ENCODE measurements around the gene PDE10A.
"Not testable (repeated sequence)": the region's sequence is repeated elsewhere in the genome, so short reads cannot be mapped to it uniquely, and the experiment has no call there.

The PDE10A gene

GRCh38 chr6:165519316-165519715, 143.7 kb downstream of the PDE10A start:
- ATAC-seq = no peak

GRCh38 chr6:165515963-165516624, 146.9 kb downstream of the PDE10A start:
- ATAC-seq = no peak

GRCh38 chr6:165514621-165515020, 148.4 kb downstream of the PDE10A start:
- ATAC-seq = no peak

GRCh38 chr6:165511807-165512206, 151.2 kb downstream of the PDE10A start:
- no peak for ATAC-seq

- ATAC-seq = no peak
Observed at GRCh38 chr6:165508321-165508869, 154.6 kb downstream of the PDE10A start.

GRCh38 chr6:165506657-165507056, 156.4 kb downstream of the PDE10A start:
- no peak for ATAC-seq

- not testable (repeated sequence) for ATAC-seq
Observed at GRCh38 chr6:165500214-165500907, 162.7 kb downstream of the PDE10A start.

GRCh38 chr6:165497472-165497871, 165.6 kb downstream of the PDE10A start:
- no peak for ATAC-seq

- ATAC-seq = no peak
Observed at GRCh38 chr6:165488624-165489295, 174.3 kb downstream of the PDE10A start.

GRCh38 chr6:165487950-165488349, 175.1 kb downstream of the PDE10A start:
- ATAC-seq = no peak

GRCh38 chr6:165487347-165487746, 175.7 kb downstream of the PDE10A start:
- no peak for ATAC-seq

GRCh38 chr6:165486183-165487137, 176.6 kb downstream of the PDE10A start:
- ATAC-seq = no peak

- ATAC-seq = no peak
Observed at GRCh38 chr6:165484178-165484889, 178.7 kb downstream of the PDE10A start.

GRCh38 chr6:165481921-165482320, 181.1 kb downstream of the PDE10A start:
- no peak for ATAC-seq

GRCh38 chr6:165480916-165481315, 182.1 kb downstream of the PDE10A start:
- no peak for ATAC-seq

- ATAC-seq = no peak
Observed at GRCh38 chr6:165478581-165478980, 184.5 kb downstream of the PDE10A start.

- ATAC-seq = no peak
Observed at GRCh38 chr6:165469483-165469882, 193.6 kb downstream of the PDE10A start.

GRCh38 chr6:165468340-165469235, 194.5 kb downstream of the PDE10A start:
- ATAC-seq = no peak

- not testable (repeated sequence) for ATAC-seq
Observed at GRCh38 chr6:165463499-165463898, 199.5 kb downstream of the PDE10A start.

- not testable (repeated sequence) for ATAC-seq
Observed at GRCh38 chr6:165459605-165460301, 203.3 kb downstream of the PDE10A start.

All from activated CD4-positive, CD25-positive, alpha-beta regulatory T cell treated with anti-CD3 and anti-CD28 coated beads, Interleukin-2, amount 50 U/mL, for 24 hours (primary cell).